ENCODE measurements around the gene CHST9.

Gene CHST9

GRCh38 chr18:27124196-27124595, 60.9 kb downstream of the CHST9 start:
- H3K36me3 ChIP-seq (ENCODE audit: insufficient read depth, low read length) = no peaks in the 10 kb centered on the region
- ATAC-seq (ENCODE audit: insufficient read depth, low read depth) (no peak), DNase-seq (no peak)
- no peaks in the 10 kb centered on the region for H3K79me2 ChIP-seq (ENCODE audit: insufficient read depth, low read length)
- TF ChIP-seq CTCF (IDR thresholded peaks at IDR 0.05; ENCODE audit: borderline replicate concordance, extremely low read depth, low read length, poor library complexity, severe bottlenecking) (no peak), EZH2 (IDR thresholded peaks at IDR 0.05; ENCODE audit: borderline replicate concordance, low read depth, low read length, severe bottlenecking) (no peak)
- H3K9me3 ChIP-seq (ENCODE audit: insufficient read depth, low read length, severe bottlenecking) = no peaks in the 10 kb centered on the region
- no peak overlapping the region for H3K9ac ChIP-seq (ENCODE audit: low read depth, low read length)
- H3K27ac ChIP-seq (ENCODE audit: low read length) = no peak overlapping the region
- no peaks in the 10 kb centered on the region for H3K4me1 ChIP-seq (ENCODE audit: insufficient read depth, low read length)
- H3K4me2 ChIP-seq (ENCODE audit: insufficient read depth, low read length) = no peak overlapping the region
- no peaks in the 10 kb centered on the region for H3K27me3 ChIP-seq (ENCODE audit: insufficient read depth, low read length, poor library complexity)
- H3K4me3 ChIP-seq (ENCODE audit: low read depth in 1 of 2, low read length in 2 of 2) = no peak overlapping the region
- H4K20me1 ChIP-seq (ENCODE audit: insufficient read depth, low read length) = no peaks in the 10 kb centered on the region
- H2AFZ ChIP-seq (ENCODE audit: low read depth, low read length) = no peak overlapping the region

GRCh38 chr18:27121108-27121507, 64.0 kb downstream of the CHST9 start:
- Histone ChIP-seq H3K9me3 (ENCODE audit: insufficient read depth, low read length, severe bottlenecking) (no peaks in the 10 kb centered on the region), H3K4me1 (ENCODE audit: insufficient read depth, low read length) (no peaks in the 10 kb centered on the region), H3K9ac (ENCODE audit: low read depth, low read length) (no peak overlapping the region), H3K4me3 (ENCODE audit: low read depth in 1 of 2, low read length in 2 of 2) (no peak overlapping the region), H3K4me2 (ENCODE audit: insufficient read depth, low read length) (no peak overlapping the region), H3K36me3 (ENCODE audit: insufficient read depth, low read length) (no peaks in the 10 kb centered on the region), H4K20me1 (ENCODE audit: insufficient read depth, low read length) (no peaks in the 10 kb centered on the region), H3K27me3 (ENCODE audit: insufficient read depth, low read length, poor library complexity) (no peaks in the 10 kb centered on the region), H3K27ac (ENCODE audit: low read length) (no peak overlapping the region), H2AFZ (ENCODE audit: low read depth, low read length) (no peak overlapping the region), H3K79me2 (ENCODE audit: insufficient read depth, low read length) (no peaks in the 10 kb centered on the region)
- TF ChIP-seq CTCF (IDR thresholded peaks at IDR 0.05; ENCODE audit: borderline replicate concordance, extremely low read depth, low read length, poor library complexity, severe bottlenecking) (no peak), EZH2 (IDR thresholded peaks at IDR 0.05; ENCODE audit: borderline replicate concordance, low read depth, low read length, severe bottlenecking) (no peak)
- DNase-seq (no peak), ATAC-seq (ENCODE audit: insufficient read depth, low read depth) (no peak)

GRCh38 chr18:27120246-27120645, 64.9 kb downstream of the CHST9 start:
- ATAC-seq (ENCODE audit: insufficient read depth, low read depth) = no peak
- H2AFZ ChIP-seq (ENCODE audit: low read depth, low read length) = no peak overlapping the region
- H3K27me3 ChIP-seq (ENCODE audit: insufficient read depth, low read length, poor library complexity) = no peaks in the 10 kb centered on the region
- TF ChIP-seq EZH2 (IDR thresholded peaks at IDR 0.05; ENCODE audit: borderline replicate concordance, low read depth, low read length, severe bottlenecking) (no peak), CTCF (IDR thresholded peaks at IDR 0.05; ENCODE audit: borderline replicate concordance, extremely low read depth, low read length, poor library complexity, severe bottlenecking) (no peak)
- H3K36me3 ChIP-seq (ENCODE audit: insufficient read depth, low read length) = no peaks in the 10 kb centered on the region
- H3K27ac ChIP-seq (ENCODE audit: low read length) = no peak overlapping the region
- no peak overlapping the region for H3K4me2 ChIP-seq (ENCODE audit: insufficient read depth, low read length)
- no peak for DNase-seq
- no peaks in the 10 kb centered on the region for H3K79me2 ChIP-seq (ENCODE audit: insufficient read depth, low read length)
- H4K20me1 ChIP-seq (ENCODE audit: insufficient read depth, low read length) = no peaks in the 10 kb centered on the region
- H3K9me3 ChIP-seq (ENCODE audit: insufficient read depth, low read length, severe bottlenecking) = no peaks in the 10 kb centered on the region
- H3K4me1 ChIP-seq (ENCODE audit: insufficient read depth, low read length) = no peaks in the 10 kb centered on the region
- no peak overlapping the region for H3K4me3 ChIP-seq (ENCODE audit: low read depth in 1 of 2, low read length in 2 of 2)
- no peak overlapping the region for H3K9ac ChIP-seq (ENCODE audit: low read depth, low read length)

GRCh38 chr18:27118973-27119372, 66.1 kb downstream of the CHST9 start:
- no peaks in the 10 kb centered on the region for H3K4me1 ChIP-seq (ENCODE audit: insufficient read depth, low read length)
- H2AFZ ChIP-seq (ENCODE audit: low read depth, low read length) = no peak overlapping the region
- ATAC-seq (ENCODE audit: insufficient read depth, low read depth) (no peak), DNase-seq (no peak)
- H3K36me3 ChIP-seq (ENCODE audit: insufficient read depth, low read length) = no peaks in the 10 kb centered on the region
- no peak overlapping the region for H3K4me2 ChIP-seq (ENCODE audit: insufficient read depth, low read length)
- H4K20me1 ChIP-seq (ENCODE audit: insufficient read depth, low read length) = no peaks in the 10 kb centered on the region
- H3K27ac ChIP-seq (ENCODE audit: low read length) = no peak overlapping the region
- TF ChIP-seq EZH2 (IDR thresholded peaks at IDR 0.05; ENCODE audit: borderline replicate concordance, low read depth, low read length, severe bottlenecking) (no peak), CTCF (IDR thresholded peaks at IDR 0.05; ENCODE audit: borderline replicate concordance, extremely low read depth, low read length, poor library complexity, severe bottlenecking) (no peak)
- H3K79me2 ChIP-seq (ENCODE audit: insufficient read depth, low read length) = no peaks in the 10 kb centered on the region
- H3K9me3 ChIP-seq (ENCODE audit: insufficient read depth, low read length, severe bottlenecking) = no peaks in the 10 kb centered on the region
- H3K9ac ChIP-seq (ENCODE audit: low read depth, low read length) = no peak overlapping the region
- H3K4me3 ChIP-seq (ENCODE audit: low read depth in 1 of 2, low read length in 2 of 2) = no peak overlapping the region
- H3K27me3 ChIP-seq (ENCODE audit: insufficient read depth, low read length, poor library complexity) = no peaks in the 10 kb centered on the region

Data from DND-41 (cell line).